Fibroblast of the aortic adventitia (primary cell): Measurements from ENCODE around the gene CCDC57. TPM values are rescaled to one million over a fixed set of nuclear protein-coding genes. Genes with fewer than 3 reads are reported as not detected.

Experiments
- DNase-seq: peaks from one replicate; pipeline ENCODE4 v3.0.0-alpha.2; 2010; ENCODE audit warnings: low read depth
- H3K4me3 ChIP-seq: 2 replicates; pipeline ENCODE4 v1.5.1; 2011; ENCODE audit warnings: low read depth, mild to moderate bottlenecking, control low read depth, low read length, moderate library complexity
- total RNA-seq: library from RNA; depleted of rRNA; stranded (reverse); fragments of >200 nt; gene quantifications from 2 replicates; pipeline ENCODE4 v1.2.3, GENCODE V29; 2012; ENCODE audit warnings: low replicate concordance
- TF ChIP-seq, protein P1 (sequence below): IDR thresholded peaks from 2 replicates; pipeline ENCODE4 v1.5.1; 2011; ENCODE audit warnings: mild to moderate bottlenecking, low read length, control low read depth, inconsistent platforms; ENCODE audit not compliant: insufficient read depth

The CCDC57 gene
- total RNA-seq, 1 donor = 15.2 TPM

DNA sequence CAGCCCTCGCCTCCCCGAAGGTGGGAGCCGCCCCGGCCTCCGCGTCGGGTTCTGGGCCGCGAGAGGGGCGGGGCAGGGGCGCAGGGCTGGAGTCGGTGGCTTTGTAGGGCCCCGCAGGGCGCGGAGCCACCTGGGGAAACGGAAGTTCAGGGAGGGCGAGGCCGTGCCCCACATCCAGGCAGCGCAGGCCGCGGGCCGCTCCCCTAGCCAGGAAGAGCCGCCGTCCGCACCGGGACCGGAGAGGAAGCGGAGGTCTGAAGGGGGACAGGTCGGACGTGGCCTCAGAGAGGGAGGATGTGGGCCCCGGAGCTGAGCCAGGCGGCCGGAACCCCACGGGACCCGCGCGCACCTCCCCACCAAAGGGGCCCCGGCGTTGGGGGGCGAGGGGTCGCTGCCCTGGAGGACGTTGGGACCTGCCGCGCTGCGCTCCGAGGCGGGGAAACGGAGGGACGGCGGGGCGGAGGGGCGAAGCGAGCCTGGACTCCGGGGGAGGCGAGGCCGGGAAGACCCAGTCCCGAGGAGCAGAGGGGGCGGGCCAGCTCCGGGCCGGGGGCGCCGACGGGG is 15.7 kb upstream of the CCDC57 start:
- no peak for DNase-seq
- TF ChIP-seq, protein P1, sequence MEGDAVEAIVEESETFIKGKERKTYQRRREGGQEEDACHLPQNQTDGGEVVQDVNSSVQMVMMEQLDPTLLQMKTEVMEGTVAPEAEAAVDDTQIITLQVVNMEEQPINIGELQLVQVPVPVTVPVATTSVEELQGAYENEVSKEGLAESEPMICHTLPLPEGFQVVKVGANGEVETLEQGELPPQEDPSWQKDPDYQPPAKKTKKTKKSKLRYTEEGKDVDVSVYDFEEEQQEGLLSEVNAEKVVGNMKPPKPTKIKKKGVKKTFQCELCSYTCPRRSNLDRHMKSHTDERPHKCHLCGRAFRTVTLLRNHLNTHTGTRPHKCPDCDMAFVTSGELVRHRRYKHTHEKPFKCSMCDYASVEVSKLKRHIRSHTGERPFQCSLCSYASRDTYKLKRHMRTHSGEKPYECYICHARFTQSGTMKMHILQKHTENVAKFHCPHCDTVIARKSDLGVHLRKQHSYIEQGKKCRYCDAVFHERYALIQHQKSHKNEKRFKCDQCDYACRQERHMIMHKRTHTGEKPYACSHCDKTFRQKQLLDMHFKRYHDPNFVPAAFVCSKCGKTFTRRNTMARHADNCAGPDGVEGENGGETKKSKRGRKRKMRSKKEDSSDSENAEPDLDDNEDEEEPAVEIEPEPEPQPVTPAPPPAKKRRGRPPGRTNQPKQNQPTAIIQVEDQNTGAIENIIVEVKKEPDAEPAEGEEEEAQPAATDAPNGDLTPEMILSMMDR = no peak
- peak overlapping the region; percentile 80 for H3K4me3 ChIP-seq

DNA sequence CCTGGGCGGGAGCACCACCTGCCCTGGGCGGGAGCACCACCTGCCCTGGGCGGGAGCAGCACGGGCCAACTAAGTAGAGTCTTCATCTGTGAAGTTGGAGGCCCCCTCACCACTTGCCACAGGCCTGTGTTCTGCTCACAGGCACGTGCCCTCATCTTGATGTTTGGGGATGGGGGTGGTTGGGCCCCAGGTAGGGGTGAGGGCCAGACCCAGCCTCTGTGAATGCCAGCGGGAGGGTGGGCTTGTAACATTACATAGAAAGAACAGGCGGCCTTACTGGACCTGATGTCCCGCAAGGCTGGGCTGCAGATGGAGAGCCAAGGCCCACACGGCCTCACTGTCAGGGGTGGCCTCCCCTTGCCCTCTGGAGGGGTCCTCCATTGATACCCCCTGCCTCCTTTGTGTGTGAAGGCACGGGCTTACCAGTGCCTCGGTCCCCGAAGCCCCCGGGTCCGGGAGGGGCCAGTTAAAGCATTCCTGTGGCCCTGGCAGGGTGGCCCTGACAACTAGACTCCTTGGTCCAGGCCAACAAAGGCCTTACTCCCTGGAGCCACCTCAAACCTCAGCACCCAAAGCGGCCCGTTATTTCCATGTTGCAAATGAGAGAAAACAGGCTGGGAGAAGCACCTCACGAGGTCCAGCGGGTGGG is 15.1 kb upstream of the CCDC57 start:
- H3K4me3 ChIP-seq = no peak overlapping the region
- no peak for DNase-seq
- TF ChIP-seq, protein P1 = no peak

DNA sequence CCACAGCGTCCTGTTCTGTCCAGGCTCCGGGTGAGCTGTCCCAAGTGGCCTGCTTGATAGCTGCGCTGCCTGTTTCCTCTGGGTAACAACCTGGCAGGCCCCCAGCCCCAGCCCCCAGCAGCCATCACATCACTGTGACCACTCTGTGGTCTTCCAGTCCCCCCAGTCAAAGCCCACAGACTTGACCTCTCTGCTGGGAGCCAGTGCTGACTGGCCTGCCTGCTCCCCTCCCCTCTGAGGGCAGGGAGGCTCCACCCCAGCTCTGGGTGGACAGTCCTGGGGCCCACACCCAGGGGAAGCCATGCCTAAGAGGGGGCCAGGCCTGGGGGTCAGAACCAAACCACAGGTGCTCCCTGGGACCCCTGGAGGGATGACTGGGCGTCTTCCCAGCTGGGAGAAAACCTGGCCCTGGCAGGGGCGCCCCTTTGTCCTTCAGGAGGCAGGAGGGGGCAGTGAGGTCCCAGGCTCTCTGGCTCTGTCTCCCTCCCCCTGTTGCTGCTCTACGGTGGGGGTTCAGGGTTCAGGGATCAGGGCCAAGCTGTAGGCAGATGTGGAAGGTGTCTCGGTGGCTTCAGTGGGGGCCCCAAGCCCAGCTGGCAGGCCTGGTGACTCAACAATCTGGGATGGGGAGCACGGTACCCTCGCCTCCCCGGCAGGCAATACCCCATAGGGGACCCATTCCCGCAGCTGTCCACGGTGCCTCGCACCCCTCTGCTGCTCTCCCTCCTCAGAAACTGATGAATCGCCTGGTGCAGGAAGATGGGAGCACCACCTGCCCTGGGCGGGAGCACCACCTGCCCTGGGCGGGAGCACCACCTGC is 14.4 kb upstream of the CCDC57 start:
- no peak for DNase-seq
- TF ChIP-seq, protein P1 = no peak
- H3K4me3 ChIP-seq = no peak overlapping the region

DNA sequence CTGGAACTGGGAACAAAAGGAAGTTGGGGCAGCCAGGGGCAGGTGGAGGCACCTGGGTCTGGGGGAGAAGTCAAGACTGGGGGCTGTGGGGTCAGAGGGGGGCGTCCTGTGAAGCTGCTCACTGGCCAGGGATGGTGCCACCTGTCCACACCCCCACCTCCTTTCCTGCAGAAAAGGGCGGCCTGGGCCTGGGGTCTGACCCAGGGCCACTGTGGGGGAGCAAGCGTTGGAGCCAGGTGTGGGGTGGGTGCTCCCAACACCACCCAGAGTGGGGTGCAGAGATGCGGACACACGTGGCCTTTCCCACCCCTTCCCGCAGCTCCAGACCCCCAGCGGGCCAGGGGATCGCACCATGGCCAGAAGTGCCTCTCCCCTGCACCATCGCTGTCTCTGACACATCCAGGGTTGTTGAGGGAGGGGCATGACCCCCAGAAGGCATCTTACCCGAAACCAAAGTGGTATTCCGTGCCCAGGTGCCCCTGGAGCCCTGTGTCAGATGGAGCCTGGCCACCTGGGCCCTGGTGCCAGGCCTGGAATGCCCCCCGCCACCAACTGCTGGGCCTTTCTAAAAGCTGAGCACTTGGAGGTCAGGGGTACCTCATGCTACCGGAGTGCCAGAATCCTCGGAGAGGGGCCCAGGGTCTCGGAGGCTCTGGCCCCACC is 13.6 kb upstream of the CCDC57 start:
- no peak overlapping the region for H3K4me3 ChIP-seq
- TF ChIP-seq, protein P1 = no peak
- DNase-seq = no peak

DNA sequence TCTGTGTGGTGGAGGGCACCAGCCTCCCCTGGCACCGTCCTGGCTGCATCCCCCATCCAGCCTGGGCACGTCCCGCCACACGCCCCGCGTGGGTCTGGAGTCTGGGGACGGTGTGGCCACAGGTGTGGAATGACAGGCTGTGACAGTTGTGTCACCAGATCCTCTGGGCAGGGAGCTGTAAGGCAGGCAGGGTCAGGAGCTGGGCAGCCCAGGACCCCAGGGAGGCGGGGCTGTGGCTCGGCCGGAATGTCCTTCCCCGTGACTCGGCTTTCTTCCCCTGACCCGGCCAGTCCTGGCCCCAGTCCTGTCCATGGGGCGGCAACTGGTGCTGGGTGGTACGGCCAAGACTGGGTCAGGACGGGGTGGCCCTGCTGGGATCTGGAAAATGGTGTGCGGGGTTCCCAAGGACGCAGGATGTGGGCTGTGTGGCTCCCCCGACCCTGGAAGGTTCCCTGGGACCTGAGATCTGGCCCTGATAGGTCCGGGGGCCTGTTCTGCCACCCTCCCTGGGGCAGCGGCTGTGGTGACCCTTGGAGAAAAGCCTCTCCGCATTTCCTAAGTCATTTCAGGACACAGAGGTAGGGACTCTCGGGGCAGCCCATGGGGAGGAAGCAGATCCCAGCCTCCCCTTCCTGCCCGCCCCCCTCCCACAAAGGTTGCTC is 12.9 kb upstream of the CCDC57 start:
- TF ChIP-seq, protein P1 = no peak
- DNase-seq = no peak
- no peak overlapping the region for H3K4me3 ChIP-seq

DNA sequence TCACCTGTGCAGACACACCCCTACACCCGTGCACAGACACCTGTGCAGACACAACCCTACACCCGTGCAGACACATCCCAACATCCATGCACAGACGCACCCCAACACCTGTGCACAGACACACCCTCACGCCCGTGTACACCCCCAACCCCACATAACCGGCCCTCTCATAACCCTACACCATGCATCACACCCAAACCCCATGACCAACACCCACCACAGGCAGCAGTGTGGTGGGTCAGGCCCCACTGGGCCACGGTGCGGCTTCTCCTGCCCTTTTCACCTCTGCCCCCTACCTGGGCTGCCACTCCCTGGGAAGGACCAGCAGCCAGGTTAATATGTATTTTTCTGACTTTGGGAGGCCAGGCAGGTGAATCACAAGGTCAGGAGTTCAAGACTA is 12.0 kb upstream of the CCDC57 start:
- H3K4me3 ChIP-seq = no peak overlapping the region
- TF ChIP-seq, protein P1 = no peak
- DNase-seq = no peak
